ENCODE measurements around the gene NR4A1.
"Not testable (repeated sequence)": the region's sequence is repeated elsewhere in the genome, so short reads cannot be mapped to it uniquely, and the experiment has no call there.

The NR4A1 gene

DNA sequence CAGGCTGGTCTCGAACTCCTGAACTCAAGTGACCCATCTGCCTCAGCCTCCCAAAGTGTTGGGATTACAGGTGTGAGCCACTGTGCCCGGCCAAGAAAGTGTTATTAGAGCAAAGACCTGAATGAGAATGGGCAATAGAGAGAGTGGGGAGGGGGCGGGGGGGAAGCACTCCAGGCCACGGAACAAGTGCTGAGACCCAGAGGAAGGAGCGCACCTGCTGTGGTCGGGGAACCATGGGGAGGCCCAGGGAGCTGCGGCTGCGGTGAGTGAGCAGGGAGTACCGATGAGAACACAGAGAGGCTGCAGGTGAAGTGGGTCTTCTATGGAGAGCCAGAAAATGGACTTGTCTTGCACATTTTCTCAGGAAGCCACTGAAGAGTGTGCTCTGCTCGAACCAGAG, 39.0 kb downstream of the NR4A1 start:
- no peak overlapping the region for H3K4me3 ChIP-seq (ENCODE audit: low read depth, low read length)

- no peak overlapping the region for H3K4me3 ChIP-seq (ENCODE audit: low read depth, low read length)
Observed at GRCh38 chr12:52091061-52091460, 39.8 kb downstream of the NR4A1 start.

DNA sequence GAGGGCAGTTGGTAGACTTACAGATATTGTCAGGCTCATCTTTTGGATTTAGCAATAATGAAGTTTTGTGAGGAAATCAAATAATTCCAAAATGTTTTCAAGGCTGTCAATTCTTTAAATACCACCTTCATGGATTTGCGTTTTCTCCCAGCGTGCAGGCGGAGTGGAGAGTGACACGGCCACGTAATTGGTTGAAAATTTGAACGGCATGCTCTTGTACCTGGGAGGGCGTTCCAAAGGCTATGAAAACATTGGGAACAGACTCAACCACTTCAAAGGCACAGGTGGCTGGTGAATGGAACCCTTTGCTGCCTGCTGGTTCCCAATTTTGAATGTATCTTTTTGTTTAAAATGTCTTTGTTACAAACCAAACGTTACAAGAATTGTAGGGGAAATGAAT, 40.6 kb downstream of the NR4A1 start:
- H3K4me3 ChIP-seq (ENCODE audit: low read depth, low read length): no peak overlapping the region

DNA sequence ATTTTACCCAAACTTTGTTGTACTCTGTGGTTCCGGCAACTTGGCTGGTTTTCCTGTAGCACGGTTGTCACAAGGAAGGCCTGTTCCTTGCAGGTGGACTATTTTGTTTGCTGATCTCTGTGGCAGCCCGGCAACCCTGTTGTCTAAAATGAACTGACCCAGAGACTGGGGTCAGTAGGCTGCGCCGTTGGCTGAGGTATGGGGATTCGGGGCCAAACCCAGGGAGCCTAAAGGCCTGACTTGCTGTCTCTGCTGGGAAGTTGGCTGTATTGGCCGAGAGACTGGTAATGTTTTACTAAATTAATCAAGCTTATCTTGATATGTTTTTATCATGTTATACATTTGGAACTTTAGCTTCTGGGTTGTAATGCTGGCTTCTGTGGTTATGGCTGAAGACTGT, 42.1 kb downstream of the NR4A1 start:
- H3K4me3 ChIP-seq (ENCODE audit: low read depth, low read length): no peak overlapping the region

DNA sequence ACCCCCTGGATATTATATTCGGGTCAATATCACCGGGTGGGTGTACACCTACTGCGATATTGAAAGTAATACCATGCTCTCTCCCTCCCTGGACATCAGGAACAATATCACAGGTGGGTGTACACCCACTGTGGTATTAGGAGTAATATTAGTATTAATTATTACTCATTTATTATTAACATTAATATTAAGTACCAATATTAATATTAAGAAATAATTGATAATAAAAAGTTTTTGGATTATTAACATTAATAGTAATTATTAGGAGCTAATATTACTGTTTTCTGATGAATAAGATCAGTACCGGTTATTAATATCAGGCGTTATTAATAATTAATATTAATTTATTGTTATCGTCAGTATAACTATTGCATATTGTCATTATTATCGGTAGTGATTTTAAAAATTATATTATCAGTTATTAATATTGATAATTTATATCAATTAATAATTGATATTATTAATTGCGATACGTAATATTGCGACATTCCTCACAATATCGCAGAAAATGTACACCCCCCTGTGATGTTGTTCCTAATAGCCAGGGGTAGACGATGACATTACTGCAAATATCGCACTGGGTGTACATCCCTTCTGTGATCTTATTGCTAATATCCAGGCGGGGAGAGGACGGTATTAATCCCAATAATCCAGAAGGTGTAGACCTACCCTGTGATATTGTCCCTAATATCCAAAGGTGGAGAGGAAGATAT, 45.2 kb downstream of the NR4A1 start:
- H3K4me3 ChIP-seq (ENCODE audit: low read depth, low read length): no peak overlapping the region

- no peak overlapping the region for H3K4me3 ChIP-seq (ENCODE audit: low read depth, low read length)
Observed at GRCh38 chr12:52097045-52097666, 45.9 kb downstream of the NR4A1 start.

DNA sequence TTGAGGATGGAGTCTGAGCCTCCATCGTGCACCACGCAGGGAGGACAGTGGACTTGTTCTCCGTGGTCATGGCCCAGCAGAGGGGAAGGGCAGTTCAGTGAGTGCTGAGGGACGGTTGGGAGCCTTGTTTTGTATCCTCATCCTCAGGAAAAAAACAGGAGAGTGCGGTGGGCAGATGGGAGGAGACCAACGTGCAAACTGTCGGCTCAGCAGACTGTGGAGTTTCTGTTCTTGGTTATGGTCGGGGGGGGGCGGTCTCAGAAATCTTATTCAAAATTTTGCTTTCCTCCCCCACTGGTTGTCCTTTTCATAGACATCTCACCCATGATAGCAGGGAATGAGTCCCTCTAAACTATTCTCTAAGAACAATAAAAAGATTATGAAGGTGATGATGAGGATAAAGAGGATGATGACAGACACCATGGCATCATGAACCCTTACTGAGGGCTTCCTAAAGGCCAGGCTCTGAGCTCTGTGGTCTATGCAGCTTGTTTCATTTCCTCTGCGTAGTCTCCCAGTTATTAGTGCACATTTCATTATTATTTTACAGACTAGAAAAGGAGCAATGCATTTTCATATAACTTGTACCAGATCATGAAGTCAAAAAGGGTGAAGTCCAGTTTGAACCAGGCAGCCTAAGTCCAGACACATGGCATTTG, 53.3 kb downstream of the NR4A1 start:
- H3K4me3 ChIP-seq (ENCODE audit: low read depth, low read length): not testable (repeated sequence)

Measured in iPS-11a (cell line).